CD4-positive, alpha-beta T cell treated with Interleukin-4 for 1 hour (primary cell): ENCODE results near the gene SMIM34.

Source experiments
- DNase-seq, 2 donors: peaks; one replicate each; pipeline ENCODE4 v3.0.0-alpha.2; 2020 to 2022

SMIM34 gene

DNA sequence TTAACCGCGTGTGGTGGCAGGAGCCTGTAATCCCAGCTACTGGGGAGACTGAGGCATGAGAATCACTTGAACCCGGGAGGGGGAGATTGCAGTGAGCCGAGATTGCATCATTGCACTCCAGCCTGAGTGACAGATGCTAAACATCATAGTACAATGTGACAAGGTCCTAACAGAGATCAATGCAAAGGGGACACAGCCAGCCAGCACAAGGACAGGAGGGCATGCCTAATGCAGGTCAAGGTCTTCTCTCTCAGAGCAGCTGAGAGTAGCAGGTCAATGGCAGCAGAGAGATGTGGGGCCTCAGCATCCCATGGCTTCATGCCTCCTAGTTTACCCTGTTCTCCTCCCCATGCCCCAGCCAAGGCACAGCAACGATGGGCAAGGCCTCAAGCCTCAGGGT, 51.4 kb downstream of the SMIM34 start:
- DNase-seq, result no peak

DNA sequence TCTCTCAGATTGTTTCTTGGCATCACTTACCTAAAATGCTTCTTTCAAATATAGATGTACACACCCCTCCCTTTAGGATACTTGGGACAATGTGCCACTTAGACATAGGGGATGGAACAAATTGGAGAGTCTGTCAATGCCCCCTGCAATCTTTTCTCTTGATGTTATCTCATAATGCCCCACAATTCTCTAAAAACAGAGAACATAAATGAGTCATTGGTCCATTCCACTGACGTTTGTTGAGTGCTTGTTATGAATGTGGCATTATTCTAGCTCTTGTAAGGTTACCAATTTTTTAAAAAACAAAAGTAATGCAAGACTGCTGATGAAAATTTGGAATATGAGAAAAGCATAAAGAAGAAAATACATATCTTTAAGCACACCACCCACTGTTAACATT, 54.0 kb downstream of the SMIM34 start:
- DNase-seq, result no peak
